Nephron (organoid): ENCODE results near the gene FNDC3B.

Experiments used
- H3K27ac Mint-ChIP-seq, 3 experiments: 2 replicates each; pipeline ENCODE4 v1.8.0; 2020; ENCODE audit warnings: mixed read lengths in 3 of 3, mild to moderate bottlenecking in 2 of 3, moderate library complexity in 1 of 3
- H3K27me3 Mint-ChIP-seq: 2 replicates; pipeline ENCODE4 v1.8.0; 2021; ENCODE audit warnings: low read depth, mild to moderate bottlenecking, moderate library complexity, mixed read lengths
- H3K36me3 Mint-ChIP-seq: 2 replicates; pipeline ENCODE4 v1.8.0; 2020; ENCODE audit warnings: low read depth, mixed read lengths
- H3K4me1 Mint-ChIP-seq: 2 replicates; pipeline ENCODE4 v1.8.0; 2020; ENCODE audit warnings: mixed read lengths
- H3K4me3 Mint-ChIP-seq, 3 experiments: 2 replicates each; pipeline ENCODE4 v1.8.0; 2020; ENCODE audit warnings: mild to moderate bottlenecking in 3 of 3, mixed read lengths in 3 of 3, moderate library complexity in 2 of 3
- H3K9me3 Mint-ChIP-seq: 2 replicates; pipeline ENCODE4 v1.8.0; 2020; ENCODE audit warnings: mixed read lengths
- CTCF ChIP-seq, 3 experiments: fragments of 200-600 bp; sonication (generic); IDR thresholded peaks; one replicate each; pipeline ENCODE4 v1.5.0; 2021; ENCODE audit warnings: antibody characterized with exemption in 3 of 3; ENCODE audit not compliant: unreplicated experiment in 3 of 3

The FNDC3B gene

GRCh38 chr3:172332256-172333041 lies 293.1 kb downstream of the FNDC3B start:
- Mint-ChIP-seq H3K36me3 (peaks cover 70% of the 10 kb centered on the region), H3K4me3 (no peak overlapping the region), H3K9me3 (no peaks in the 10 kb centered on the region), H3K27ac (peak overlapping the region; percentile 51 to 68 (median 55)), H3K4me1 (no peaks in the 10 kb centered on the region), H3K27me3 (no peaks in the 10 kb centered on the region)
- peak; percentile 86 to 92 (median 90) for TF ChIP-seq CTCF (IDR thresholded peaks at IDR 0.05; ENCODE audit: unreplicated experiment in 3 of 3)

GRCh38 chr3:172333042-172333377 lies 293.6 kb downstream of the FNDC3B start:
- Mint-ChIP-seq H3K27ac (peak overlapping the region in 2 of 3 experiments; percentile 55 to 68), H3K9me3 (no peaks in the 10 kb centered on the region), H3K4me3 (no peak overlapping the region), H3K27me3 (no peaks in the 10 kb centered on the region), H3K36me3 (peaks cover 68% of the 10 kb centered on the region), H3K4me1 (no peaks in the 10 kb centered on the region)
- TF ChIP-seq CTCF (IDR thresholded peaks at IDR 0.05; ENCODE audit: unreplicated experiment in 3 of 3), result no peak

- no peaks in the 10 kb centered on the region for H3K27me3 Mint-ChIP-seq
- peak in 1 of 3 experiments; percentile 18 for TF ChIP-seq CTCF (IDR thresholded peaks at IDR 0.05; ENCODE audit: unreplicated experiment in 3 of 3)
- peaks cover 67% of the 10 kb centered on the region for H3K36me3 Mint-ChIP-seq
- no peak overlapping the region for H3K4me3 Mint-ChIP-seq
- H3K4me1 Mint-ChIP-seq, result no peaks in the 10 kb centered on the region
- no peaks in the 10 kb centered on the region for H3K9me3 Mint-ChIP-seq
- no peak overlapping the region for H3K27ac Mint-ChIP-seq
Observed at GRCh38 chr3:172333692-172334457, 294.5 kb downstream of the FNDC3B start.

GRCh38 chr3:172334671-172335207 lies 295.4 kb downstream of the FNDC3B start:
- no peaks in the 10 kb centered on the region for H3K27me3 Mint-ChIP-seq
- H3K4me3 Mint-ChIP-seq, result no peak overlapping the region
- peak overlapping the region in 2 of 3 experiments; percentile 77 to 81 for H3K27ac Mint-ChIP-seq
- no peaks in the 10 kb centered on the region for H3K4me1 Mint-ChIP-seq
- peaks cover 60% of the 10 kb centered on the region for H3K36me3 Mint-ChIP-seq
- TF ChIP-seq CTCF (IDR thresholded peaks at IDR 0.05; ENCODE audit: unreplicated experiment in 3 of 3), result no peak
- H3K9me3 Mint-ChIP-seq, result no peaks in the 10 kb centered on the region

- Mint-ChIP-seq H3K27ac (peak overlapping the region in 2 of 3 experiments; percentile 63 to 81), H3K27me3 (no peaks in the 10 kb centered on the region), H3K36me3 (peaks cover 51% of the 10 kb centered on the region), H3K9me3 (no peaks in the 10 kb centered on the region), H3K4me1 (no peaks in the 10 kb centered on the region), H3K4me3 (no peak overlapping the region)
- no peak for TF ChIP-seq CTCF (IDR thresholded peaks at IDR 0.05; ENCODE audit: unreplicated experiment in 3 of 3)
Observed at GRCh38 chr3:172339892-172340291, 300.5 kb downstream of the FNDC3B start.
